GM21390 (cell line): Measurements from ENCODE around the gene STAM2.
A peak's percentile ranks its signal among the peaks of the same experiment; 100 is the strongest.
"Not testable (repeated sequence)": the region's sequence is repeated elsewhere in the genome, so short reads cannot be mapped to it uniquely, and the experiment has no call there.

Experiments used
- ATAC-seq: cut with Tn5 transposase; IDR thresholded peaks from one replicate; pipeline ENCODE4 v1.9.1; 2021; ENCODE audit not compliant: unreplicated experiment

Gene STAM2

GRCh38 chr2:152114366-152114765, 61.2 kb downstream of the STAM2 start:
- ATAC-seq: no peak

DNA sequence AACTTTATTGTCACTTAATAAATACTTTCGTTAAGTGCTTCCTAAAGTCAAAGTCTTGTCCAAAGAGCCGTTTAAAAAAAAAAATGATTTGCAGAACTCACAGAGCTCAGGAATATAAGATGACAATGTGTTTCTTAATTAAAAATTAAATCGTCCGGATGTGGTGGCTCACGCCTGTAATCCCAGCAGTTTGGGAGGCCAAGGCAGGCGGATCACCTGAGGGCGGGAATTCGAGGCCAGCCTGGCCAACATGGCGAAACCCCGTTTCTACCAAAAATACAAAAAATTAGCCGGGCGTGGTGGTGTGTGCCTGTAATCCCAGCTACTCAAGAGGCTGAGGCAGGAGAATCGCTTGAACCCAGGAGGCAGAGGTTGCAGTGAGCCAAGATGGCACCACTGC, 68.4 kb downstream of the STAM2 start:
- ATAC-seq: not testable (repeated sequence)

DNA sequence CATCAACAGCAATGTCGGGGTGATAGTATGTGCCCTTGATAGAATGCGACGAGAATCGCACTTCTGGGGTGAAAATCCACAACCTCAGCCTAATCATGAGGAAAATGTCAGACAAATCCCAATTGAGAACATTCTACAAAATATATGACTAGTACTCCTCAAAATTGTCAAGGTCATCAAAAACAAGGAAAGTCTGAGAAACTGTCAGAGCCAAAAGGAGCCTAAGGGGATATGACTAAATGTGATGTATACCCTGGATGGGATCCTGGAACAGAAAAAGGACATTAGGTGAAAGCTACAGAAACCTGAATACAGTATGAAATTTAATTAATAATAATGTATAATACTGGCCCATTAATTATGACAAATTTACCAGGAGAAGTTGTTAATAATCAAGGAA, 69.1 kb downstream of the STAM2 start:
- ATAC-seq: no peak

DNA sequence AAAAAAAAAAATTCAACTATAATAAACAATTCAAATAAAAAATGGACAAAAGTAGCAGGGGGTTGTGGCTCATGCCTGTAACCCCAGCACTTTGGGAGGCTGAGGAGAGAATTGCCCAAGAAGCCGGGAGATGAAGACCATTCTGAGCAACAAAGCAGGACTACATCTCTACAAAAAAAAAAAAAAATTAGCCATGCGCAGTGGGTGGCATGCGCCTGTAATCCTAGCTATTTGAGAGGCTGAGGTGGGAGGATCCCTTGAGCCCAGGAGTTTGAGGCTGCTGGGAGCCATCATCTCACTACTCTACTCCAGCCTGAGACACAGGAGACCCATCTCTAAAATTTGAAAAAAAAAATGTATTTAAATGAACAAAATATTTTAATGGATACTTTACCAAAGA, 72.3 kb downstream of the STAM2 start:
- no peak for ATAC-seq

- ATAC-seq: no peak
Observed at GRCh38 chr2:152100961-152101360, 74.6 kb downstream of the STAM2 start.

GRCh38 chr2:152099367-152100050, 76.1 kb downstream of the STAM2 start:
- no peak for ATAC-seq

GRCh38 chr2:152098496-152099366, 76.8 kb downstream of the STAM2 start, which contains the start of gene CACNB4:
TSS of gene CACNB4 (minus strand) at chr2:152099044.
- ATAC-seq: no peak

- ATAC-seq: no peak
Observed at GRCh38 chr2:152097801-152098495, 77.6 kb downstream of the STAM2 start.

GRCh38 chr2:152097290-152097800, 78.2 kb downstream of the STAM2 start:
- no peak for ATAC-seq

GRCh38 chr2:152095146-152095545, 80.4 kb downstream of the STAM2 start:
- ATAC-seq: no peak

- no peak for ATAC-seq
Observed at GRCh38 chr2:152094014-152094413, 81.5 kb downstream of the STAM2 start.

DNA sequence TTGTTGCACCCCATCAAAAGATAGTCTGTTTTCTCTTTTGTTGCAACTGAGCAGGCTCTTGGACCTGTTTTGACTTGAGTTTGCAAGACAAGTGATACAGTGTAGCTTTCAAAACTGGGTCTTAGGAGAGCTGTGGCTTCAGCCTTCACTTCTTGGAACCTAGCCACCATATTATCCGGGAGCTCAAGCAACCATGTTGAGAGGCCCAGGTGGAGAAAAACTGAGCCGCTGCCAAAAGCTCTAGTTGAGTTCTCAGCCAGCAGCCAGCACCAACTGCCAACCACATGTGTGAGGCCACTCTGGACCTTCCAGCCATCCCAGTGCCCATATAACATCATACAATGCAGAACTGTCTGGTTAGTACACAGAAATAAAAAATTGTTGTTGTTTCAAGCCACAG, 82.1 kb downstream of the STAM2 start:
- no peak for ATAC-seq

- no peak for ATAC-seq
Observed at GRCh38 chr2:152092095-152092494, 83.5 kb downstream of the STAM2 start.

GRCh38 chr2:152090726-152091125, 84.8 kb downstream of the STAM2 start:
- ATAC-seq: not testable (repeated sequence)

GRCh38 chr2:152089238-152089637, 86.3 kb downstream of the STAM2 start:
- ATAC-seq: no peak

- ATAC-seq: no peak
Observed at GRCh38 chr2:152088006-152088405, 87.6 kb downstream of the STAM2 start.

DNA sequence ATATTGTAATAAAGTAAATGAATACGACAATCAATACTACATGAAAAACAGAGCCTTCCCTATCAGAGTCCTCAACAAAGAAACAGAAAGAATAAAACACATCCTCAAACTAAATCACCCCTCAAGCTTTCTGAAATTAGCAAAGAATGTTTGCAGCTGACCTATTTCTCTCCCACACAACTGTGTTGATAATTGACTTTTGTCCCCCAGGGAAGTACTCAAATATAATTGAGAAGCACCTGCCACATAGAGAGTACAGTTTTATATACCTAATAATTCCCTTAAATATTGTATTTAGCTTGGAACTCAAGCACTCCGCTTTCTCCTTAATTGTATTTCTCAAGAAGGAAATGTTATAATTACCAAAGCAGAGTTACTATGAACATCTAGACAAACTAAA, 89.3 kb downstream of the STAM2 start:
- ATAC-seq: no peak

DNA sequence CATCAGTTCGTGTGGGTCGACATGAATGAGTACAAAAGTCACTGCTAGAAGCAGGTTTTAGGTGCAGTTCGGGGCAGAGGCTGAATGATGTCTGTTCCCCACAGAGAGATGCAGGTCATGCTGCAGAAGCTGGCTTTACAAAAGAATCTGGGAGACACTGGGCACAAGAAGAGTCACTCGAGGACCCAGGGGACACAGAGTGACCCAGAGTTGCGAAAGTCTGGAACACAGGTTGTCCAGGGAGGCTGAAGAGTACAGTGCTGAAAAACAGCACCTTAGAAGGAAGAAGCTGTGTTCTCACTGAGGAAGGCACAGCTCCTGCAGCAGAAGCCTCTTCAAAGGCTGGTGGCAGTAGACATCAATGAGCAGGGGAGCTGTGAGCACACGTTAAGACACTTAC, 91.5 kb downstream of the STAM2 start:
- no peak for ATAC-seq

DNA sequence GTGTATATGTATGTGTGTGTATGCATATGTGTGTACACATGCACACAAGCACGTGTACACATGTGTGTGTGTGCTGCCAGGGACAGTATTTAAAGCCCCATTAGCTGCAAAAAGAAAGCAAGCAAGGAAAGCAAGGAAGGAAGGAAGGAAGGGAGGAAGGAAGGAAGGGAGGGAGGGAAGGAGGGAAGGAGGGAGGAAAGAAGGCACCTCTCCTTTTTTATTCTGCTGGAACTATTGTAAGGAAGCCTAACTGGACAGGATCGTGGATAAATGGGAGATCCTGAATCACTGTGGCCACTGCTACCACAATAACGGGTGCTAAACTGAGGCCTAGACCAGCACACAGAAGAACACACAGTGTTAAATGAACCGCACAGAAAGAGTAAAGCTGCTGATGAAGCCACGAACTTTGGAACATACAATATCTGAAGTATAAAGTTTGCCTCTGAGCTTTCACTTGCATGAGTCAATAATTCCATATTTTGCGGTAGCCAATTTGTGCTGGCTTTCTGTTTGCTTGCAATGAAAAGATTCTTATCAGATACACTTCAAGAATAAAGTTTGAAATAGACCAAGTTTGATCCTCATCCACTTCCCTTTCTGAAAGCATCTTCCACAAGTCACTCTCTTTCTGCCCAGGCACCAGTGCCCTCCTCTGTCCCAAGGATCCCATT, 92.2 kb downstream of the STAM2 start:
- ATAC-seq: no peak

DNA sequence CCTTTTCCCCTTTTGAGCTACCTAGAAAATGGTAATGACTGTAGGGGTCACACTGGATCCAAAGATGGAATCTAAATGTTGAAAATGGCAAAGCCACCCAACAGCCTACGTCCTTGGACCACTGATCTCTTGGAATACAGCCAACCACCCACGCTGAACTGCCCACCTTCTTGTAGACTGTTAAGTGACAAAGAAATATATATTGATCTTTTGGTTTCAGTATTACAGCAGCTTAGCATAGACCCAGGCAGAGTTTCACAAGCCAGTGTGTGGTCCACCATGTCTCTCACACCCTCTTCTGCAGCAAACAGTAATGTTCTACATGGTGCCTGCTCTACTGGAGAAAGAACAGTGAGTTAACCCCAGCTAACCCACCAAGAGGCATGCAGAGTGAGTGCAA, 96.9 kb downstream of the STAM2 start:
- peak; percentile 75 for ATAC-seq

- ATAC-seq: no peak
Observed at GRCh38 chr2:152078023-152078422, 97.5 kb downstream of the STAM2 start.
